Smooth muscle cell (in vitro differentiated cells): ENCODE data around the gene DUSP5. TPM values are rescaled to one million over a fixed set of nuclear protein-coding genes. Genes with fewer than 3 reads are reported as not detected.

Experiments
- DNase-seq: peaks from one replicate; lab custom pipeline; 2025; ENCODE audit not compliant: unreplicated experiment; lab: John Stamatoyannopoulos, UW
- H2AFZ ChIP-seq: fragments of 200-600 bp; sonication (generic); 2 replicates; pipeline ENCODE4 v1.6.0; 2016; ENCODE audit warnings: antibody characterized with exemption, low read depth, mild to moderate bottlenecking
- H3F3A ChIP-seq: fragments of 200-600 bp; sonication (generic); 2 replicates; pipeline ENCODE4 v1.6.0; 2017; ENCODE audit warnings: antibody characterized with exemption, low read depth
- H3K27ac ChIP-seq: fragments of 200-600 bp; sonication (generic); 2 replicates; pipeline ENCODE4 v1.5.1; 2016; ENCODE audit warnings: low read depth, mild to moderate bottlenecking
- H3K27me3 ChIP-seq: fragments of 200-600 bp; sonication (generic); 2 replicates; pipeline ENCODE4 v1.6.1; 2016; ENCODE audit warnings: low read depth, mild to moderate bottlenecking
- H3K36me3 ChIP-seq: fragments of 200-600 bp; sonication (generic); 2 replicates; pipeline ENCODE4 v1.5.1; 2016; ENCODE audit warnings: low read depth
- H3K4me1 ChIP-seq: fragments of 200-600 bp; sonication (generic); 2 replicates; pipeline ENCODE4 v1.5.1; 2016; ENCODE audit warnings: low read depth
- H3K4me2 ChIP-seq: fragments of 200-600 bp; sonication (generic); 2 replicates; pipeline ENCODE4 v1.6.0; 2016; ENCODE audit warnings: mild to moderate bottlenecking
- H3K4me3 ChIP-seq: fragments of 200-600 bp; sonication (generic); 2 replicates; pipeline ENCODE4 v1.5.1; 2016; ENCODE audit warnings: mild to moderate bottlenecking
- H3K79me2 ChIP-seq: fragments of 200-600 bp; sonication (generic); 2 replicates; pipeline ENCODE4 v1.6.0; 2016; ENCODE audit warnings: low read depth, mild to moderate bottlenecking
- H3K9ac ChIP-seq: fragments of 200-600 bp; sonication (generic); 2 replicates; pipeline ENCODE4 v1.6.0; 2016; ENCODE audit warnings: low read depth
- H3K9me3 ChIP-seq: fragments of 200-600 bp; sonication (generic); replicated peaks from 2 replicates; pipeline ENCODE4 v1.5.1; 2016; ENCODE audit warnings: low read depth
- H4K20me1 ChIP-seq: fragments of 200-600 bp; sonication (generic); 2 replicates; pipeline ENCODE4 v1.6.0; 2016; ENCODE audit warnings: low read depth
- WGBS: methylation state at CpG from one replicate; pipeline ENCODE4 v1.1.7; 2016; ENCODE audit warnings: low lambda C conversion rate; 5-methylcytosine and 5-hydroxymethylcytosine counted together
- polyA plus RNA-seq: library from polyadenylated mRNA; unstranded; fragments of >200 nt; fragmentation: Nextera tagmentation; extraction: Ambion mirVana; gene quantifications from 2 replicates; pipeline ENCODE4 v1.2.1, GENCODE V29; 2016
- total RNA-seq: library from RNA; depleted of rRNA; stranded (reverse); fragments of >200 nt; gene quantifications from 2 replicates; pipeline ENCODE4 v1.2.3, GENCODE V29; 2014
- TF ChIP-seq, protein P1 (sequence below): fragments of 200-600 bp; sonication (generic); IDR thresholded peaks from 2 replicates; pipeline ENCODE4 v1.5.1; 2017; ENCODE audit warnings: borderline replicate concordance, mild to moderate bottlenecking, antibody characterized with exemption; ENCODE audit not compliant: insufficient read depth, poor library complexity, severe bottlenecking

The DUSP5 gene
- total and polyA plus RNA-seq, 2 experiments from 2014 or later: 13.6 to 23.6 TPM

DNA sequence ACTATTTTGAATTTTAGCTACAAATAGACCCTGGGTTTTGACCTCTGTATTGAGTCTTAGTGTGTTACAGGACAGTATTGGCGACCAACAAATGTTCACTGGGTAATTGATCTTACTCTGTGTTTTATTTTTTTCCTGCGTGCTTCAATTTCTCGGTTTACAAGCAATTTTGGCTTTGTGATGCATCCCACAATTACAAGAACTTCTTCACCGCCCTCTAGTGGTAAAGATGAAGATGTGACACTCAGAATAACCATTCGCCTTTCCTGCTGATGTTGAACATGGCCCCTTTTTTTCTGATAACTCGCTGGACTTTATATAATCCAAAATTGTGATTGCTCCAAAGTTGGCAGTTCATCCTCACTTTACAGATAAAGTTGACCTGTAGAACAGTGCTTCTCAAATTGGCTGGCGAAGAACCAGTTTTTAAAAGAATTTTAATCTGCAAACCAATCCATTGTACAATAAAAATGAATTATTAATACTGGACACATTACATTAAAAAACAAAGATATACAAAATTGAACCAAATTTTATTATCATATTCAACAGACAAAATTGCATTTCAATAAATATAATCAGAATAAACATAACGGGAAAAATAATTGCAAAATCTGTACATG lies 49.5 kb downstream of the DUSP5 start:
- H3K27me3 ChIP-seq: peaks cover 35% of the 10 kb centered on the region
- no peak for DNase-seq
- peaks cover 14% of the 10 kb centered on the region for H3F3A ChIP-seq
- H2AFZ ChIP-seq: no peak overlapping the region
- TF ChIP-seq, protein P1, sequence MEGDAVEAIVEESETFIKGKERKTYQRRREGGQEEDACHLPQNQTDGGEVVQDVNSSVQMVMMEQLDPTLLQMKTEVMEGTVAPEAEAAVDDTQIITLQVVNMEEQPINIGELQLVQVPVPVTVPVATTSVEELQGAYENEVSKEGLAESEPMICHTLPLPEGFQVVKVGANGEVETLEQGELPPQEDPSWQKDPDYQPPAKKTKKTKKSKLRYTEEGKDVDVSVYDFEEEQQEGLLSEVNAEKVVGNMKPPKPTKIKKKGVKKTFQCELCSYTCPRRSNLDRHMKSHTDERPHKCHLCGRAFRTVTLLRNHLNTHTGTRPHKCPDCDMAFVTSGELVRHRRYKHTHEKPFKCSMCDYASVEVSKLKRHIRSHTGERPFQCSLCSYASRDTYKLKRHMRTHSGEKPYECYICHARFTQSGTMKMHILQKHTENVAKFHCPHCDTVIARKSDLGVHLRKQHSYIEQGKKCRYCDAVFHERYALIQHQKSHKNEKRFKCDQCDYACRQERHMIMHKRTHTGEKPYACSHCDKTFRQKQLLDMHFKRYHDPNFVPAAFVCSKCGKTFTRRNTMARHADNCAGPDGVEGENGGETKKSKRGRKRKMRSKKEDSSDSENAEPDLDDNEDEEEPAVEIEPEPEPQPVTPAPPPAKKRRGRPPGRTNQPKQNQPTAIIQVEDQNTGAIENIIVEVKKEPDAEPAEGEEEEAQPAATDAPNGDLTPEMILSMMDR: peak; percentile 78
- no peak overlapping the region for H3K27ac ChIP-seq
- no peak overlapping the region for H3K9ac ChIP-seq
- no peaks in the 10 kb centered on the region for H3K9me3 ChIP-seq
- no peaks in the 10 kb centered on the region for H3K4me1 ChIP-seq
- H3K4me2 ChIP-seq: no peak overlapping the region
- H4K20me1 ChIP-seq: peaks cover 8% of the 10 kb centered on the region
- H3K79me2 ChIP-seq: no peaks in the 10 kb centered on the region
- H3K36me3 ChIP-seq: no peaks in the 10 kb centered on the region
- 19% methylated on average over 8 of the region's 8 CpGs for WGBS
- no peak overlapping the region for H3K4me3 ChIP-seq

DNA sequence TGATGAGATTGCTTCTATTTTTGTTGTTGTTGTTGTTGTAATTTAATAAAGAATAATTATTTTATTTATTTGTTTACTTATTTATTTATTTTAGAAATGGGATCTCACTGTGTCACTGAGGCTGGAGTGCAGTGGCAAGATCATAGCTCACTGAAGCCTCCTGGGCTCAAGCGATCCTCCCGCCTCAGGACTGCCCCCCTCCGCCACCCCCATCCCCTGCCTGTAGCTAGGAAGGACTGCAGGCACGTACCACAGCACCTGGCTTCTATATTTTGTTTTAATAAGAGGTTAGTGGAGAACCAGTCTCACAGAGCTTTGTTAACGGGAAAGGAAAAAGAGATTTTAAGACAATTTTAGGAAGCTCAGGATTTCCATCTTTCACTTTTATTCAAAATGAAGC lies 50.3 kb downstream of the DUSP5 start:
- H4K20me1 ChIP-seq: peaks cover 8% of the 10 kb centered on the region
- H3K4me1 ChIP-seq: no peaks in the 10 kb centered on the region
- WGBS: 51% methylated on average over 5 of the region's 5 CpGs
- H3K9me3 ChIP-seq: no peaks in the 10 kb centered on the region
- TF ChIP-seq, protein P1: no peak
- H3F3A ChIP-seq: peaks cover 14% of the 10 kb centered on the region
- no peak overlapping the region for H3K27ac ChIP-seq
- H3K27me3 ChIP-seq: peaks cover 35% of the 10 kb centered on the region
- DNase-seq: no peak
- no peak overlapping the region for H3K4me3 ChIP-seq
- H3K36me3 ChIP-seq: no peaks in the 10 kb centered on the region
- no peak overlapping the region for H3K9ac ChIP-seq
- no peak overlapping the region for H3K4me2 ChIP-seq
- no peak overlapping the region for H2AFZ ChIP-seq
- no peaks in the 10 kb centered on the region for H3K79me2 ChIP-seq

DNA sequence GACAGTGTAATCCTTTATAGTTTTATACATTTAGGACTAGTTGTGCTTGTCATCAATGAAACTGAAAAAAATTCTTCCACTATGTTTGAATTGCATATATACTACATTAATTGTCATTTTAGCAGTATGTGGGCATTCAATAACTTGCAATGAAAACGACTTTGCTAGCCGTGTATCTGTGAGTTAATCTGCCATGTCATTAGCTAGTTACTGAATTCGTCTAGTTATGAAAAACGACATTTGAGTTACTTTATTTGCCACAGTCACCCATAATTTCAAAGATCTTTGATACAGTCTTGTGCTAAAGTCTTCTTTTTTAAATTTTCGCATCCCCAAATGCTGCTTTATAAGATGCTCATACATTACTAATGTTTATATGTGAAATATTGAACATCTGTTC lies 51.5 kb downstream of the DUSP5 start:
- Histone ChIP-seq H3K27ac (no peak overlapping the region), H3K9me3 (no peaks in the 10 kb centered on the region), H3K27me3 (peaks cover 35% of the 10 kb centered on the region), H3K4me1 (peaks cover 2% of the 10 kb centered on the region), H3K4me2 (no peak overlapping the region), H3K9ac (no peak overlapping the region), H2AFZ (no peak overlapping the region), H3F3A (peaks cover 14% of the 10 kb centered on the region), H3K36me3 (no peaks in the 10 kb centered on the region), H4K20me1 (peaks cover 8% of the 10 kb centered on the region), H3K79me2 (no peaks in the 10 kb centered on the region), H3K4me3 (no peak overlapping the region)
- DNase-seq: no peak
- 82% methylated on average over 5 of the region's 5 CpGs for WGBS
- TF ChIP-seq, protein P1: no peak

DNA sequence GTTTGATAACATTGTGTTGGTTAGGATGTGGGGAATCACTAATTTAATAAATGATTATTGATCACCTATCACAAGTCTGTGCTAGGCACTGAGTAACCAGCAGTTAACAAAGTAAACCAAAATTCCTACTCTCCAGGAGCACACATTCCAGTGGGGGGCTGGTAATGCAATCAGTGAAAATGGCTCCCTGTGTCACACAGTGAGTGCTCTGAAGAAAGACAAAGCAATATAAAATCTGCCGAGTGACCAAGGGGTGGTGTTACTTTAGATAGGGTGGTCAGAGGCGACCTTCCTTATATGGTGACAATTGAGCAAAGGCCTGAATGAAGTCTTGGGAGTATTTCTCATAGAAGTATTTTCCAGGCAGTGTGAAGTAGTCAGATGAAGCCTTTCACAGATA lies 56.2 kb downstream of the DUSP5 start:
- Histone ChIP-seq H3K4me2 (no peak overlapping the region), H3K4me3 (no peak overlapping the region), H3K9me3 (no peaks in the 10 kb centered on the region), H3K27ac (no peak overlapping the region), H4K20me1 (no peaks in the 10 kb centered on the region), H3K36me3 (no peaks in the 10 kb centered on the region), H3K79me2 (no peaks in the 10 kb centered on the region), H3F3A (no peaks in the 10 kb centered on the region), H3K4me1 (peaks cover 6% of the 10 kb centered on the region), H3K27me3 (peaks cover 29% of the 10 kb centered on the region), H2AFZ (no peak overlapping the region), H3K9ac (no peak overlapping the region)
- DNase-seq: no peak
- 20% methylated on average over 2 of the region's 2 CpGs for WGBS
- TF ChIP-seq, protein P1: no peak
